Measurements from ENCODE around the gene C3orf49.

DNA sequence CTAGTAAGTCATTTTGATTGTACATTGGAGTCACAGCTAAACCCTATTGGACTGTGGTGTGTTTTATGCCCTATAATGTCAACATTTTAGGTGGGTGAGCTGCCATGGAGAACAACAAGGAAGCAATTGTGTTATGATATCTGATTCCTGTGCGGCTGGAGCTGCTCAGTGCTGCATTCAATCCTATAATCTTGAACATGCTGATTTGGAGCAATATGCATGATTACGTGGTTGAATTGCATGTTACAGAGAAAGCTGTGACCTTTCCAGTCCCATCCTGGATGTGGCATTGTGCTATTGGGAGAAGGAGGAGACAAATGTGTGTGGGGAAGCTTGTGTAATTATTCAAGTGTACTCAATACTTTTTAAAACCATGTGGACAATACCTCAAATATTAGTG, 20.1 kb upstream of the C3orf49 start:
- TF ChIP-seq PKNOX1 (IDR thresholded peaks at IDR 0.05): no peak
- no peak for TF ChIP-seq ELF4 (IDR thresholded peaks at IDR 0.05)
- no peak for TF ChIP-seq SUZ12 (IDR thresholded peaks at IDR 0.05)
- no peak for TF ChIP-seq BHLHE40 (IDR thresholded peaks at IDR 0.05; ENCODE audit: borderline replicate concordance)
- TF ChIP-seq CTBP1 (IDR thresholded peaks at IDR 0.05; ENCODE audit: borderline replicate concordance): no peak
- no peak for TF ChIP-seq FOXM1 (IDR thresholded peaks at IDR 0.05; ENCODE audit: borderline replicate concordance)
- no peak for TF ChIP-seq SP1 (IDR thresholded peaks at IDR 0.05)
